NCI-H2107 treated with DMSO at 0.1 percent for 48 hours (cell line): ENCODE results near the gene SPEG.

Source experiments
- DNase-seq: peaks from one replicate; lab custom pipeline; 2025; ENCODE audit not compliant: unreplicated experiment; lab: John Stamatoyannopoulos, UW

The SPEG gene

DNA sequence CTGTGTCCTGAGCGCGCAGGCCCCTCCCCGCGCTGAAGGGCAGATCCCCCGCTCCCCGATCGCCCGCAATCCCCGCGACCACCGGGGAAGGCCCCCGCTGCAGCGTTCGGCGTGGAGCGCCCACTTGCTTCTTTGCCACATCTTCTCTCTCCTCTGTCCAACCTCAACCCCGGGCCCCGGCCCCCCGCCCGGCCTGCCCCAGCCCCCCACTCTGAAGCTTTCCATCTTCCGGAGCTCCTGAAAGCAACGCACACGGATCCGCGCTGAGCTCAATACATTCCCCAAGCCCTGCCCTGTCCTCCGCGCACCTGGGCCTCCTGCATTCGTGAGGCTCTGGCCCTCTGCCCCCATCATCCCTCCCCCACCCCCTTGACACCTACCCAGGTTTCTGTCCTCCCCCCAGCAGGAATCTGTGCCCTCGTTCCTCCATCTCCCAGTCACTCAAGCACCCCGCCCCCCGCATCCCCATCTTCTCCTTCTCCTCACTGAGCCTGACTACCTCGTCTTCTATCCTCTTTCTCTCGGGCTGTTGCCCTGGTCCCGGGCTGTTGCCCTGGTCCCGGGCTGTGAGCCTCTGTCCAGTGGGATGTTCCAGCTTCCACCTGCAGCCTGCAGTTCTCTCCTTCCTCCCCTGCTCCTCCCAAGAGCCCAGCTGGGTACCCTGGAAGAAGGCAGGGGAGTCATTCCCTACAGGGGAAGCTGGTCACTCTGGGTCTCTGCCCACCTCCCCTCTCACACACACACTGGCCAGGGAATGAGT is 7.8 kb downstream of the SPEG start:
- no peak for DNase-seq

DNA sequence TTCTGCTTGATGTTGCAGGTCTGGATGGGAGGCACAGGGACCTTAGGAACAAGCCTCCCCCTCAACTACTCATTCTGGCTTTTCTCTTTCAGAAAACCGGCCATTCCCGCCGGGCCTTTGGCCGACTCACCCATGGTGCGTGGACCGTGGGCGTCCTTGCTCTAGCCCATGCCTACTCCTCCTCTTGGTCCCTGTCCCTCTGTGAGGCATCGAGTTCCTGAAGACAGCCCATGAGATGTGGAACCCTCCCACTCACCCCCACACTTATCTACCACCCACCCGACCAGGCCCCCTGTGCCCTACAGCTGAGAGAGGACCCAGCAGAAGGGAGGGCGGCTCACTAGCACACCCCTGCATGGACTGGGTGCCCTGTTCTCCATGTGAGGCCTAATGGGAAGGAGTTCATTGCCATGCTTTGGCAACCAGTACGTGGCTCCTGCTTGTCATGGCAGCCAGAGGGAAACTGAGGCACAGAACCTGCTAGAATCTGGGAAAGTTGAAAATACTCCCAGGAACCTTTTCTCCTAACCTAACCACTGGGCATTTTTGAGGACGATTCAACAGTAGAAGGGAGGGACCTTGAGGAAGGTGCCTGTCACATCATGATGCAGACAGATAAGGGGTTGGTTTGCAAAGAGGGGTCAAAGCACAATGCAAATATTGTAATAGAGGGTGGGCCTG is 8.5 kb downstream of the SPEG start:
- DNase-seq = no peak

DNA sequence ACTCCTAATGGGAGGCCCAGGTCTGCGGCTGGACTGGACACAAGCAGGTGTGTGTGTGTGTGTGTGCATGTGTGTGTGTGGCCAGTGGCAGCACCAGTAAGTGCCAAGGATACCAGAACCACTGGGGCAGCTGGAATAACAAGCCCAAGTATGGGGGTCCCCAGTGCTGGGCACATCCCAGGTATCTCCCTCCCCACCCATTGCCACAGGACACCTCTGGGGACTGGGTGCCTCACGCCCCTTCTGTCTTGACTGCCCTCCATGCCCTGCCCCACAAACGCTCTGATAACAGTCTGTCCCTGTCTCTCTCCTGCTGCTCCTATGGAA is 9.0 kb downstream of the SPEG start:
- DNase-seq = no peak

DNA sequence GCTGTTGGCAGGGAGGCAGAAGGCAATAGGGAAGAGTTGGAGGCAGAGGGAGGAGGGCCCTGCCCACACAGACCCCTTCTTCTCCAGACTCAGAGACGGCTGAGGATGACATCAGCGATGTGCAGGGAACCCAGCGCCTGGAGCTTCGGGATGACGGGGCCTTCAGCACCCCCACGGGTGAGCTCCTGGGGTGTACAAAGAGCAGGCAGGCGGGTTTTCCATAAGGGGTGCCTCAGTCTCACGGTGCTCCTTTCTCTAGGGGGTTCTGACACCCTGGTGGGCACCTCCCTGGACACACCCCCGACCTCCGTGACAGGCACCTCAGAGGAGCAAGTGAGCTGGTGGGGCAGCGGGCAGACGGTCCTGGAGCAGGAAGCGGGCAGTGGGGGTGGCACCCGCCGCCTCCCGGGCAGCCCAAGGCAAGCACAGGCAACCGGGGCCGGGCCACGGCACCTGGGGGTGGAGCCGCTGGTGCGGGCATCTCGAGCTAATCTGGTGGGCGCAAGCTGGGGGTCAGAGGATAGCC is 10.0 kb downstream of the SPEG start:
- no peak for DNase-seq

DNA sequence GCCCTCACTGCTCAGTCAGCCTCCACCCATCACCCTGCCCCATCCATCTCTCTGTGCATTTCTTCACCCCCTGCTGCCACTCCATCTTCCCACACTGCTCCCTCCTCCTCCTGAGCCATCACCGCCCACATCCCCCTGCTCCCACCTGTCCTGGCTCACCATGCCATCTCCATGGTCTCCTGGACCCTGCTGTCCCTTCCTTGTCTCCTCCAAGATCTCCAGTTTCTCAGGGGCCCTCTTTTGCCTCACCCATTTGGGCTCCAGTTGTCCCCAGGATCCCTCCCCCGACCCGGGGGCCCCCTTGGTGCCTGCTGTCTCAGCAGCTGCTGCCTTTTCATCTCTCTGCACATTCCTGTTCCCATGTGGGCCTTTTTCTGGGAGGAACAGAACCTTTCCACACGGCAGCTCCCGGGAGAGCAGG is 10.6 kb downstream of the SPEG start:
- no peak for DNase-seq

DNA sequence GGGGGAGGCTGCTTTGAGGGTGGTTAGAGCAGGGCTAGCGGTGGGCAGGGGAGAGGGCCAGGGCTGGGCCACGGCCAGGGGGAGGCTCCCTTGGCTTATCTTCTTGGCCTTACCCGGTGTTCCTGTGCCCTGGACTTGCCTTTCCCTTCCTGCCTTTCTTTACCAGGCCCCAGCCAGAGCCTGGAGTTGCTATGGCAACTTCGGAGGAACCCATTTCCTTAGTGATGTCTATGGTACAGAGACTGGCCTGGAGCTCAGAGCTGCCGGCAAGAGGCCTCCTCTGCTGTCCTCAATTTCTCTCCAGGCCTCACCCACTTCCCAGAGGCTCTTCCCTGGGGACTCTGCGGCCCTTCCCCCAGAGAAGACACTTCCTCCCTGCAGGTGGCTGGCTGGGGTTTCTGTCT is 11.5 kb downstream of the SPEG start:
- DNase-seq = no peak

DNA sequence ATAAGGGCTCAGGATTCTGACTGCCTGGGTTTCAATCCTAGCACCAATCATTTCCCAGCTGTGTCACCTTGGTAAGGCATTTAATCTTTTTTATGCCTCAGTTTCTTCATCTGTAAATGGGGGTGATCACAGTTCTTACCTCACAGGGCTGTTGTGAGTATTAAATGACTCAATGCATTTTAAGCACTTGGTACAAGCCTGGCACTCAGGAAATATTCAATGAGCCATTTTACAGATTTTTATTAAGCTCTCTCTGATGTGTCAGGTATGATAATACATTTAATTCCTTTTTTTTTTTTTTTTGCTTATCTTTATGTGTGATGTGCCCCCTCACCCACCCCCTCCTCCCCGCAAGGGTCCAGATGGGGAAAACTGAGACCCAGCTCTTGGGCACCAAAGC is 12.0 kb downstream of the SPEG start:
- DNase-seq = no peak

DNA sequence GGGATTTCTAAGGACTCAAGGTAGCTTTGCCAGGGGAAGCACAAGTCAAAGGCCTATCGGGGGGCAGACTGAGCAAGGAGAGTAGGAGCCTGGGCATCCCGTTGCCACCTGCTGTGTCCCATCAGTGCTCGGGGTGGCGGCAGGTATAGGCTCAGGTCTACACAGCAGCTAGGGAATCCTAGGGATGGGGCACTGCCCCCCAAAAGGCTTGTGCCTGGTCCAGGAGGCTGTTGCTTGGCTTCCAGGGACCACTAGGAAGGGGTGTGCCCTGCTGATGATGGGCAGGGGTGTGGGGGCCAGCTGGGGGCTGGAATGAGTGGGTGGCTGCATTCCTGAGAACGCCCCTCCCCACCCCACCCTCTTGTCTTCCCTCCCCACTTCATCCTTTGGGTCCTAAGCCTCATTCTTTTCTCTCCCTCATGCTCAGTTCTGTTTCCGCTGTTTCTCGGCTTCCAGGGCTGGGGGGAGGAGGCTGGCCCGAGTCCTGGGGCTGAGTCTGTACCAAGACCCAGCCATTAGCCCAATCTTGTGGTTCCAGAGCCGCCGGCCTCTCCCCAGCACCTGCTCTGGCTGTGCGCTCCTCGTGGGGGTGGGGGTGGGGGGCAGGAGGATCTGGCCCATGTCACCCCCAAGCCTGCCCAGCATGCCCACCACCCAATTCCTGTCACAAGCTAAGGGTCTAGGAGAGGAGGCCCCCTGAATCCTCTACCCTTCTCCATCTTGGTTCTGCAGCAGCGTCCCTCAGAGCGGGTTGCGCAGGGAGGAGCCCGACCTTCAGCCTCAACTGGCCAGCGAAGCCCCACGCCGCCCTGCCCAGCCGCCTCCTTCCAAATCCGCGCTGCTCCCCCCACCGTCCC is 12.8 kb downstream of the SPEG start:
- DNase-seq = no peak

DNA sequence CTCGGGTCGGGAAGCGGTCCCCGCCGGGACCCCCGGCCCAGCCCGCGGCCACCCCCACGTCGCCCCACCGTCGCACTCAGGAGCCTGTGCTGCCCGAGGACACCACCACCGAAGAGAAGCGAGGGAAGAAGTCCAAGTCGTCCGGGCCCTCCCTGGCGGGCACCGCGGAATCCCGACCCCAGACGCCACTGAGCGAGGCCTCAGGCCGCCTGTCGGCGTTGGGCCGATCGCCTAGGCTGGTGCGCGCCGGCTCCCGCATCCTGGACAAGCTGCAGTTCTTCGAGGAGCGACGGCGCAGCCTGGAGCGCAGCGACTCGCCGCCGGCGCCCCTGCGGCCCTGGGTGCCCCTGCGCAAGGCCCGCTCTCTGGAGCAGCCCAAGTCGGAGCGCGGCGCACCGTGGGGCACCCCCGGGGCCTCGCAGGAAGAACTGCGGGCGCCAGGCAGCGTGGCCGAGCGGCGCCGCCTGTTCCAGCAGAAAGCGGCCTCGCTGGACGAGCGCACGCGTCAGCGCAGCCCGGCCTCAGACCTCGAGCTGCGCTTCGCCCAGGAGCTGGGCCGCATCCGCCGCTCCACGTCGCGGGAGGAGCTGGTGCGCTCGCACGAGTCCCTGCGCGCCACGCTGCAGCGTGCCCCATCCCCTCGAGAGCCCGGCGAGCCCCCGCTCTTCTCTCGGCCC is 13.6 kb downstream of the SPEG start:
- no peak for DNase-seq

DNA sequence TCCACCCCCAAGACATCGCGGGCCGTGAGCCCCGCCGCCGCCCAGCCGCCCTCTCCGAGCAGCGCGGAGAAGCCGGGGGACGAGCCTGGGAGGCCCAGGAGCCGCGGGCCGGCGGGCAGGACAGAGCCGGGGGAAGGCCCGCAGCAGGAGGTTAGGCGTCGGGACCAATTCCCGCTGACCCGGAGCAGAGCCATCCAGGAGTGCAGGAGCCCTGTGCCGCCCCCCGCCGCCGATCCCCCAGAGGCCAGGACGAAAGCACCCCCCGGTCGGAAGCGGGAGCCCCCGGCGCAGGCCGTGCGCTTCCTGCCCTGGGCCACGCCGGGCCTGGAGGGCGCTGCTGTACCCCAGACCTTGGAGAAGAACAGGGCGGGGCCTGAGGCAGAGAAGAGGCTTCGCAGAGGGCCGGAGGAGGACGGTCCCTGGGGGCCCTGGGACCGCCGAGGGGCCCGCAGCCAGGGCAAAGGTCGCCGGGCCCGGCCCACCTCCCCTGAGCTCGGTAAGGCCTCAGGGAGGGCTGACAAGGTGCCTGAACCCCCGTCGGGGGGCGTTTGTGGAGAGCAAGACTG is 14.2 kb downstream of the SPEG start:
- no peak for DNase-seq

DNA sequence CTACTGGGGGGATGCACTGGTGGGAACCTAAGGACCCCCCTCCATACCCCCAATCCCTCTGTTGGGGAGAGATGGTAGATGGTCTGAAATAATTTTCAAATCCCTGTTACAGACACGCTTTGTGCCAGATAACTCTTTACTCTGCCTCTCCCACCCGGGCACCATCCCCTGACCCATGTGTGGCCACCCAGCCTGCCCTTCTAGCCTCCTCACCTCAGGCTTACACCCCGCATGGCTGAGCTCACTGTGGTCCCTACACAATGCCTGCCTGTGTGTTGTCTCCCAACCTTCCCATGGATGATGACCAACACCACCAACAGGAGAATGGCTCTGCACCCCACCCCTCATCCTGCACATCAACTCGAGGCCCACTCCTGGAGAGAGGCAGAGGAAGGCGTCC is 15.0 kb downstream of the SPEG start:
- DNase-seq = no peak

DNA sequence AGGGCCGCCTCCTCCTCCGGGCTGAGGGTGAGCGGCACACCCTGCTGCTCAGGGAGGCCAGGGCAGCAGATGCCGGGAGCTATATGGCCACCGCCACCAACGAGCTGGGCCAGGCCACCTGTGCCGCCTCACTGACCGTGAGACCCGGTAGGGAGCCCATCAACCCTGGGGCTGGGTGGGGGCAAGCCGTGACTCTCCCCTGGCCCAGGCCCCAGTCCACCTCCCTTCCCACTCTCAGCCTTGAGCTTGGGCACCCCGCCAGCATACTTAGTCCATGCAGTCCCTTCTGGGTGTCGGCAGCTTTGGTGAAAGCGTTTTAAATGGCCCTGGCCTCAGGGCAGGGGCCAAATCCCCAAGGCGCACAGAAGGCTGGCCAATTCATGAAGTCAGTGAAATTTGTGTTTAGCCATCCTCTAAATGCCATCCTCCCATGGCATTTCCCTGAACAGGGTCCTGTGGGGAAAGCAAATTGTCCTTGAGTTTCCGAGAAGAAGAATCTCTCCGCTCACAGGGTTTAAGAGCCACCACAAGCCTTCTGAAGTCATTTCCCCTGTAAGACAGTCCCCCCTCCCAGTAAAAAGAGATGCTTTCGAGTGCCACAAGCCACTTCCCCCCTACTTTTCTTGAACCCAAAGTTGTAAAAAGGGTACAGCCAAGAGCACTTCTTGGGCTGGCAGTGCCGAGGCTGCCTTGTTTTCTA is 17.2 kb downstream of the SPEG start:
- DNase-seq = no peak

DNA sequence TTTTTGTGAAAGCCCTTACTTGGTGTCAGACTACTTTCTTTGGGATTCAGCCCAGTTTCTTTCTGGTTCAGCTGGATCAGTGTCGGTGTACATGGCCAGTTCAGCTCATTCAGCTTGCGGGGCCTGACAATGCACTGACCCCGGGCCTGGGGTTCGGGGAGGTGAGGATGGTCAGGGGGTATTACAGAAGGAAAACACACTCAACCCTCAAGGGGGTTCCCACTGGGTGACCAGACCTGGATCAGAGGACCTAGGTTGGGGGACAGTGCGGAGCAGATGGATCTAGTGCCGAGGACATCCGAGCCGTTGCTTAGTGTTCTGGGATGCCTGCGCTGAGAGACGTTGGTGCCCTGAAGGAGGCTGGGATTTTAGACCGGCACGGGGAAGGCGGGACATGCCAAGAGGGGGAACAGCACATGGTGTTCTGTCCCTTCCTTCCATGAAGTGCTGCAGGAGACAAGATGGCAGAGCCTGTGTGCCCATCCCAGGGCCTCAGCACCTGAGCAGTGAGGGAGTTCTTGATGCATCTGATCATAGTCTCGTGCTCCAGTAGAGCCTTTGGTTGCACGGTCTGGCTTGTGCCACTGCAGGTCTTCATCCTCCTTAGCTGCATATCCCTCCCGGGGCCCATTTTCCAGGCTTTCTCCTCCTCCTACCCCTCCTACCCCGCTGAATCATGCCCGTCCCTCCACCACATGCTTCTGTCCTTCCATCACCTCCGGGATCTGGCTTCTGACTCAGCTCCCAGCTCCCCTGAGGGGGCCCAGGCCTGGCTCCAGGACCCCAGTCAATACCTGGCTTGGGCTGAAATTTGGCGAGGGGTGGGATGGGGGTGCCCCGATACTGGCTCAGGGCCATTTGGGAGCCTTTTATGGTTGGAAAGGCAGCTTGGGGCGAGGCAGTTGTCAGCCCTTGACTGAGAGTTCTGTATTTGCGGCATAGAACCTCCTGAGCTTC is 18.0 kb downstream of the SPEG start:
- DNase-seq = no peak

DNA sequence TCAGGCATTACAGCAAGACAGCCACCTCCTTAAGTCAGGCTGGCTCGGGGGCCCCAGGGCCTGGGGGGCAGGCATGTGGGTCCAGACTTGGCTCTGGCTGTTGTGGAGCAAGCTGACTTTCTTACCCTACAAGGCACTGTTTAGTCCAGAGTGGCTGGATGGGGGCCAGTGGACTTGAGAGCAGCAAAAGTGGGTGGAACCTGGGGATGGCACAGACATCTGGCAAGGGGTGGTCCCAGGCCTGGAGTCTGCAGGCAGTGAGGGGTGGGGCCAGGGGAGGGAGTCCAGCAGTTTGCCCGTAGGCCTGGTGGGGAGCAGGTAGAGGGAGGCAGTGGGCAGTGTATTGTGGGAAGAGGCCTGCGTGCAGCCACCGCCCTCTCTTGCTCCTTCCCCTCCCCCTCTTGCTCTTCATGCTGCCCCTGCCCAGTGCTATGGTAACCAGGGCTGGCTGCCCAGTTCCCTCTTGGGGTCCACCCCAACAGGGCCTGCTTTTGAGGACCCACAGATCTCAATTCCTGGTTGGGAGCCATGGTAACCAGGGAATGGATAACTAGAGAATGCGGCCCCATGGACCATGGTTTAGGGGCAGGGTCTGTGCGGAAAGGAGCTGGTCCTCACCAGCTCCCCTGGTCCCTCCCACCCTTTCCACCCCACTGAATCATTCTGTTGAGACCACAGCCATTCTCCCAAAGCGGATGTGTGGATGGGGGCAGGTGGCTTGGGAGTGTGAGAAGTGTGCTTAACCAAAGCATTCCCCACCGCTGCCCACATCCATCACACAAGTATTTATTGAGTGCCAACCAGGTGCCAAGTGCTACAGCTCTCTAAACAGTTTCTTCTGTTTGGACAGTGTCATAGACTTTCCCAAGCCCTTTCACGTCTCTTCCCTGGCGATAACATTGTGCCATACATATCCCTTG is 19.3 kb downstream of the SPEG start:
- DNase-seq = no peak

DNA sequence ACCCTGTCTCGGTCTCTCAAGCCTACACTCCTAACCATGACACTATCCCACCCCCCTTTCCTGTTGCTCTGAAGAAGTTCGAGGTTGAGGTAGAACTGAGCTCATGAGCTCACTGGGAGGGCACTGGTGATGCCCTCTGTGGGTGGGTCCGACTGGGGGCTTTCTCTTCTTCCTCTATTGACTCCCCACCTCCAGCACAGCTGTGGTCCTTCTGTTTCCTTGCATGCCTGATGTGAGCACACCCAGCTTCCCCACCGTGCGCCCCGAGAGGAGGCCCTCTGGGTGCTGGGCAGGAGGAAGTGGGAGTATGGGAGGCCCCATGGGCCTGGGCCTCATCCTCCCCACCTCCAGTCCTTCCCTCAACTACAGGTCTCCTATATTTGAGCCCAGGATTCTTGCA is 20.9 kb downstream of the SPEG start:
- DNase-seq = no peak

DNA sequence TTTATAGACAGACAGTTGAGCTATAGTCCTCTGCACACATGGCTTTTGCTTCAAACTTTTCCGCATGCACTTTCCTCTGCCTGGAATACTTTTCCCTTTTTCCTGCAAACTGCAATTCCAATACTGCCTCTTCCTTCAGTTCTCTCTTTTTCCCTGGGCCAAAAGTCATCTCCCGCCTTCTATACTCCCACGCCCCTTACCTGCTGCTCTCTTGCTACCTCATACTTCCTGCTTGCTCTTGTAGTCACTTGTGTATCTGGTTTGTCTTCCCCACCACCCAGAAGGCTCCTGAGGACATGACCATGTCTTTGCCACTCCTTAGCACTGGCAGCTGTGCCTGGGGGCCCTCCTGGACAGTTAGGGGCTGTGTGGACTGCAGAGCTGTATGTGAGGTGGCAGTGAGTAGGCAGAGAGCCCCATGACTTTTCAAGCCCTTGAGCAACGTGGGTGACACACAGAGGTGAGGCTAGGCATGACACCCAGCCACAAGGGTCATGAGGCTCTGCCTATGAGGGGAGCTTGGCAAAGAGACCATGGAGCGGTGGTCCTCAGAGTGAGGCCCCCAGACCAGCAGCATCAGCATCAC is 23.2 kb downstream of the SPEG start:
- no peak for DNase-seq

DNA sequence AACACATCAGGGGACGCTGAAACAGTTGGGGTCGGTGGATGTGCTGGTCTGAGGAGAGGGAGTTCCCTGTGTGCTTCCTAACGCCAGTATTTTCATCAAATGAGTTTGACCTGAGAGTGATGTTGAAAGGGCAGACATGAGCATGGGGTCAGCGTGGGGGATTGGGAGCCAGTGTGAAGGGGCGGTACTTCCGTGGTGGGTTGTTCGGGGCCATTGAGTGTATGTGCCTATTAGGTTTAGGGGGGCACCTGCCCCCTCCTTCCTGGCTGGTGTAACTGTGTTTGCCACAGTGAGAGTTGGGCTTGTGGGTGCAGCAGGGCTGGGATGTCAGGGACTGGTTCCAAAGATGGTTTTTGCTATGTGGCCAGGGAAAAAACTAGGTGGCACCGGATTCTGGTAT is 24.4 kb downstream of the SPEG start:
- no peak for DNase-seq
